GM18520 (cell line): ENCODE measurements around the gene KLF13.

ENCODE experiments used
- ATAC-seq: cut with Tn5 transposase; IDR thresholded peaks from one replicate; pipeline ENCODE4 v1.9.1; 2021; ENCODE audit not compliant: unreplicated experiment

KLF13 gene

DNA sequence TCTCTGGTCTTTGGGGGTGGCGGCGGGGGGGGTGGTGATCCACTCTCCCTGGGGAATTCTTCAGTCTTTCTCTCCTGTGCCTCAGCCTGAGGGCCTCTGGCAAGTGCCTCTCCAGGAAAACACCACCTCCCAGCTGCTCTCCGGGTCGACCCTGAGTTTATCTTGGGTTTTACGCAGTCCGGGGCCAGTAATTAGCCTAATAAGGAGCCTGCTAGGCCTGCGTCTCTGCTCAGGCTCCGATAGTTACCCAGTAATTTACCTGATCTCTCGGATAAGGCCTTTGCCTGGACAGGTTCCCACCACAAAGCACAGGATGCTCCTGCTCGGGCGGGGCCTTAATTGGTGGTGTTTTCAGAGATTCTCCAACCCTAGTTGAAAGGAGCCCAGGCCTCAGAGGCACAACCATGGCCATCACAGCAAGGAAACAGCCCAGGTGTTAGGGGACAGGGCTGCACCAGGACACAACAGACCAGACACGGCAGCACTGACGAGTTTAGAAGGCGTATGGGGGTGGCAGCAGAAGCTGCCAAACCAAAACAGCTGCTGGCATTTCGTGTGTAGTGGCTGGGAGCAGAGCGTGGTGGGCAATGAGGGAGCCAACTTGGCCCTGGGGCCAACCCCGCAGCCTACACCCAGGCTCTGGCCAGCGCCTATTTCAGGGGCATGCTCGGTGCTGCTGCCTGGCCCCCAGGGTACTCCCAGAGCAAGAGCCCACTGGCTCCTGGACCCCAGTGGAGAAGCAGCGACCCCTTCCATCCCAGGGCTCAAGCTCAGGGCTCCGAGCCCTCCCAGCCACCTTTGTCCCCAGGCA lies 71.4 kb downstream of the KLF13 start:
- ATAC-seq = no peak

GRCh38 chr15:31398677-31399301 lies 72.2 kb downstream of the KLF13 start:
- ATAC-seq = no peak

GRCh38 chr15:31399544-31400171 lies 73.0 kb downstream of the KLF13 start:
- no peak for ATAC-seq

DNA sequence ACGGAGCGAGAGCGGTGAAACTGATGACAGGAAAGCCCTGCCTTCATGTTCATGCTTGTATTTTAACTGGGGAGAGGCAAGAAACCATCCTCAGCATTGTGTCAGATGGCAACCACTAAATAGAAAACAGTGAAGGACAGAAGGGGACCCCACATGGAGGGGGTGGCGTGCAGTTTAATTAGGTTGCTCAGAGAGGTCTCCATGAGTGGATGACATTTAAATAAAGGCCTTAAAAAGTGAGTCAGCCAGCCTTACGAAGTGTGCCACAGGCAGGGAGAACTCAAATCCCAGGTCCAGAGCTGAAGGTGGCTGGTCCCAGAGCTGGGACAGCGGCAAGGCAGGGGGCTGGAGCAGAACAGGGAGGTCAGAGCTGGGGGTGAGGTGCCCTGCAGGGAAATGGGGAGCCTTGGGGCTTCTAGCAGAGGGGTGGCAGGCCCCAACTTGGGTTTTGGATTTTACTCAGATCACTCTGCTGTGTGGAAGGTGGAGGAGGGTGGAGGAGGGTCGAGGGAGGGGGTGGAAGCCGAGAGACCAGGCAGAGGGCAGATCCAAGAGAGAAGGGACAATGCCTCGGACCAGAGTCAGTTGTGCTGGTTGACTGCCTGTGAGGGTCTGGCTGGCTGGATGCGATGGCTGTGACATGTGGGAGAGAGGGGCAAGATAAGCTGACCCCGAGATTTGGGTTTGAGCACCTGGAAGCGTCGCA lies 73.7 kb downstream of the KLF13 start:
- ATAC-seq = no peak

- no peak for ATAC-seq
These were observed 74.6 kb downstream of the KLF13 start for GRCh38 chr15:31401282-31401681.

GRCh38 chr15:31402003-31402402 lies 75.4 kb downstream of the KLF13 start:
- no peak for ATAC-seq

- no peak for ATAC-seq
These were observed 75.9 kb downstream of the KLF13 start for GRCh38 chr15:31402511-31403056.

DNA sequence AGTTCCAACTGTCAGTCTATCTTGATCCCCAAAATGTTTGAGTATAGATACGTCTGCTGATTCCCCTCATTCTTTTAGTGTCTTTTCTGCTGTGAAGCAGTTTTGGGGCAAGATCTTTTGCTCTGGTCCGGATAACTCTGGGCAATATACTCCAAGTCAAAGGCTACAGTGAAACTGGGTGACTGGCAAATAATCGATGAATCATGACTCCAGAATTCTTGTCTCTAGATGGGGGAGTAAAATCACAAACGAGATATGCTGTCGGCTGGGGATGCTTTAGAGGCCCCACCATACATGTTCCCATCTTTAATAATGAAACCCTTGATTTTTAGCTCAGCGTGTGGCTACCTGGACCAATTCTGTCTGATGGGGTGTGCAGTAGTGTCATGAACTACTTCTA lies 76.5 kb downstream of the KLF13 start:
- no peak for ATAC-seq

DNA sequence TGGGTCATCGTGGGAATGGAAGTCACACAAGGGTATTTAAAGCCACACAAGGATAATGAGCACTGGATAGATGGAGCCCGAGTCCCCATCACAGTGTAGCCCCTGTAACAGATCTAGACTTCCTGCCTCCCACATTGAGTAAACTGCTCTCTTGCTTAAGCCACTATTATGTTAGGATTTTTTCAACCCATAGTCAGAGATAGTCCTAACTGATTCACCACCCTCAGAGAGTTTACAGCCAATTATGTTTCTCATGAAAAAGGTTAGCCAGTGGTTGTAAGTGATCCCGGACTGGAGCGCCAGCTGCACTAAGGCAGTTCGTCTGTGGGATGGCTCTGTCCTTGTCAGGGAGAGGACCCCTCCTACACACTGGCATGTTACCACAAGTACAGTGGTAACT lies 77.0 kb downstream of the KLF13 start:
- ATAC-seq = no peak

GRCh38 chr15:31404345-31404744 lies 77.7 kb downstream of the KLF13 start:
- ATAC-seq = no peak

GRCh38 chr15:31405200-31405920 lies 78.7 kb downstream of the KLF13 start:
- ATAC-seq = no peak

DNA sequence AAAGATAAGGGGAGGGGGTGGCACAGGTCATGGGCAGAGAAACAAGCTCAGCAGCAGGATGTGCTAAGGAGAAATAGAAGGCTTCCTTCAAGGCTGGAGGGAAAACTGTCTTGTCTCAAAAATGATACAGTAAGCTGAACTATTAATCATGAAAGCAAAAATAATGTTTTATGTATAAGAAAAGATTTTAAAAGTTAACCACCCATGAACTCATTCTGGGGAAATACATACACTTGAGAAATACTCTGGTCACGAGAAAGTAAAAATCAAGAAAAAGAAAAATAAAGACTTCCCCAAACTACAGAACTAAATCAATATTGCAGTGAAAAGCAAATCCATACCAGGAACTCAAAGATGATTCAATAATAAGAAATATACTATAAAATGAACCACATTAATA lies 80.7 kb downstream of the KLF13 start:
- no peak for ATAC-seq

DNA sequence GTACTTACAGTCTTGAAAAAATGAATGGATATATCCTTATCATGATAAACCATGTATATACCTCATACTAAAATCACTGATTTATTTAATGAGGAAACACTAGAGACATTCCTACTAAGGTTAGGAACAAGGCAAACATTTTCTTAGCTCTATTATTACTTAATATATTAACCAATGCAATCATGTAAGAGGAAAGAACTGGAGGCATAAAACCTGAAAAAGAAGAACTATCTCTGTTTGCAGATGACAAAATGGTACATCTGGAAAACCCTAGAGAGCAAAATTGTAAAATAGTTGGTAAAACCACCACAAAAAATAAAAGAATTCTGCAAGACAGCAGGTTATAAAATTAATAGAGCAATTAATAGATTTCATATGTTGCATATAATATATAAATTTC lies 81.2 kb downstream of the KLF13 start:
- no peak for ATAC-seq

DNA sequence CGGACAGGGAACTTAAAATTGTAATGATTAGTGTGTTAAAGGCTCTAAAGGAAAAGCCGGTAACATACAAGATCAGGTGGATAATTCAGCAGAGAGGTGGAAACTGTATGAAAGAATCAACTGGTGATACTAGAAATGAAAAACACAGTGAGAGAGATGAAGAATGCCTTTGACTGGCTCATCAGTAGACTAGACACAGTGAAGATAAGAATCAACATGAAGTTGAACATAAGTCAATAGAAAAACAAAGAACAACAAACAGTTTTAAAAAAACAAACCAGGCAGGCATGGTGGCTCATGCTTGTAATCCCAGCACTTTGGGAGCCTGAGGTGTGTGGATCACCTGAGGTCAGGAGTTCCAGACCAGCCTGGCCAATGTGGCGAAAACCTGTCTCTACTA lies 82.1 kb downstream of the KLF13 start:
- no peak for ATAC-seq

DNA sequence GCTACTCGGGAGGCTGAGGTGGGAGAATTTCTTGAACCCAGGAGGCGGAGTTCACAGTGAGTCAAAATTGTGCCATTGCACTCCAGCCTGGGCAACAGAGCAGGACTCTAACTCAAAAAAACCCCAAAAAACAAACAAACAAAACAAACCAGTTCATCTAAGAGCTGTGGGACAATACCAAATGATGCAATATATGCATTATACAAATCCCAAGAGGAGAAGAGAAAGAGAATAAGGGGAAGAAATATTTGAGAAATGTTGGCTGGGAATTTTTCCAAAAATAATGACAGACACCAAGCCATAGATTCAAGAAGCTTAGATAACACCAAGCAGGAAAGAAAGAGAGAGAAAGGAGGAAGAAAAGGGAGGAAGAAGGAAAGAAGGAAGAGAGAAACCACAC lies 82.5 kb downstream of the KLF13 start:
- ATAC-seq = no peak

- ATAC-seq = no peak
These were observed 86.2 kb downstream of the KLF13 start for GRCh38 chr15:31412824-31413223.

DNA sequence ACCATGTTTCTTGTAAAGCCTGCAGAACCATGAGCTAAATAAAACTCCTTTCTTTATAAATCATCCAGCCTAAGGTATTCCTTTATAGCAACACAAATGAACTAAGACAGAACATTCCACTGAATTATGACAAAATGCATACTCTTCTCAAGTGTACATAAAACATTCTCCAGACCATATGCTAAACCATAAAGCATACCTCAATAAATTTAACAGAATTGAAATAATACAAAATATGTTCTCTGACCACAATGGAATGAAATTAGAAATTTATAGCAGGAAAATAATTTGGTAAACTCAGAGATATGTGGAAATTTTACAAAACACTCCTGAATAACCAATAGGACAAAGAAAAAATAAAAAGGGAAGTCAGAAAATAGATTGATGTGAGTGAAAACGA lies 88.6 kb downstream of the KLF13 start:
- ATAC-seq = no peak

- no peak for ATAC-seq
These were observed 93.2 kb downstream of the KLF13 start for GRCh38 chr15:31419820-31420219.

GRCh38 chr15:31427411-31427810 lies 100.8 kb downstream of the KLF13 start:
- ATAC-seq = no peak
